GF-D8 (cell line): ENCODE measurements around the gene TMEM9B.

Experiments used
- DNase-seq: peaks from one replicate; lab custom pipeline; 2025; lab: John Stamatoyannopoulos, UW

Gene TMEM9B

GRCh38 chr11:8928981-8929615 is 35.1 kb downstream of the TMEM9B start:
- DNase-seq: no peak

- no peak for DNase-seq
Observed at GRCh38 chr11:8928205-8928604, 36.0 kb downstream of the TMEM9B start.

GRCh38 chr11:8927233-8927632 is 37.0 kb downstream of the TMEM9B start:
- DNase-seq: no peak

- DNase-seq: no peak
Observed at GRCh38 chr11:8926236-8926635, 38.0 kb downstream of the TMEM9B start.

GRCh38 chr11:8925711-8926110 is 38.5 kb downstream of the TMEM9B start:
- DNase-seq: no peak

DNA sequence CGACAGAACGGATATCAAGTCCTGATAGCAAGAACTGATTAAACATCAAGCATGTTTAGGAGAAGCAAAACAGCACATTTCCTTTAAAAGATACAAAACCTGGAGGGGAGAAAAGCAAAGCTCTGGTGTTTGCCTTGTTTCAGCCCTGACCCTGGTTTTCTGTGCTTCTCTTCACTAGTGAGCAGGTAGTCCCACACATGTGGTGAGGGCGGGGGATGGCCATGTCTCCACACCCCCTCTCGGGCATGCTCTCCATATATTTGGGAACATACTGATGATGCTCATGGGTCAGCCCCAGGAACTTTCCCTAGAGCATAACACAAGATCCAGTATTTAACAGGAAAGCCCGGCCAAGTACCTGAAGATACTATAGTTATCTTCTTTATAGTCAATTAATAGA is 41.6 kb downstream of the TMEM9B start:
- DNase-seq: no peak

GRCh38 chr11:8917157-8917825 is 47.0 kb downstream of the TMEM9B start:
- DNase-seq: no peak

DNA sequence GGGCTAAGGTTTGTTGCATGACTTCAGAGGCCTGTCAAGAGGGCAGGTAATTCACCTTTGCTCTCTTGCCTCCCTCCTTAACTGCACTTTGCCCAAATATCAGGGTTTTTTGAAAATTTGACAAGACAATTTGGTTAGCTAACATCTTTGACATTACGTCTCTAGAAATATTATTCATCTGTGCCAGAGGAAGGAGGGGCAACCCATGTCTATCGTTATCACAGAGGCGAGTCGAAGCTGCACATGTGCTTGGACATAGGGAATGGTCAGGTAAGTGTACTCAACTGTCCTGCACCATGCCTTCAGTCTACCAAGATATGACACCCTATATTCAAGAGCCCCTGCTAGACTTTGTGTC is 49.6 kb downstream of the TMEM9B start:
- DNase-seq: no peak

GRCh38 chr11:8913961-8914660 is 50.1 kb downstream of the TMEM9B start:
- peak; percentile 3 for DNase-seq

- peak; percentile 60 for DNase-seq
Observed at GRCh38 chr11:8911029-8911823, 53.0 kb downstream of the TMEM9B start, which contains the start of gene AKIP1. Gene AKIP1, plus strand, starts transcription at chr11:8911189. Its CDS starts 261 bp downstream, at chr11:8911450.

DNA sequence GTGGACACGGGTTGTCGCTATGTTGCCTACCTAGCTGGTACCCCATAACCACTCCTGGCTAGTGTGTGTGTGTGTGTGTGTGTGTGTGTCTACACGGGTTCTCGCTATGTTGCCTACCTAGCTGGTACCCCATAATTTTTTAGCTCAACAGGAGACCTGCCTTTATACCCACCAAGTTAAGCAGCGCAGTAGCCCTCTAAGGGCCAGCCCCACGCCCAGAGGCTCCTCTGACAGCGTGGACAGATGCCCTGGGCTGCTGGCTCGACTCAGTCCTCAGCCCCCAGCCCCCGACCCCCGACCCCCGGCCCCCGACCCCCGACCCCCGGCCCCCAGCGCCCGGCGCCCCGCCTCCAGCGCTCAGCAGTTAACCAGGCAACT is 53.6 kb downstream of the TMEM9B start:
- DNase-seq: no peak

GRCh38 chr11:8908099-8908498 is 56.1 kb downstream of the TMEM9B start:
- DNase-seq: no peak

- DNase-seq: no peak
Observed at GRCh38 chr11:8907116-8907515, 57.1 kb downstream of the TMEM9B start.

- no peak for DNase-seq
Observed at GRCh38 chr11:8905528-8906165, 58.6 kb downstream of the TMEM9B start.

DNA sequence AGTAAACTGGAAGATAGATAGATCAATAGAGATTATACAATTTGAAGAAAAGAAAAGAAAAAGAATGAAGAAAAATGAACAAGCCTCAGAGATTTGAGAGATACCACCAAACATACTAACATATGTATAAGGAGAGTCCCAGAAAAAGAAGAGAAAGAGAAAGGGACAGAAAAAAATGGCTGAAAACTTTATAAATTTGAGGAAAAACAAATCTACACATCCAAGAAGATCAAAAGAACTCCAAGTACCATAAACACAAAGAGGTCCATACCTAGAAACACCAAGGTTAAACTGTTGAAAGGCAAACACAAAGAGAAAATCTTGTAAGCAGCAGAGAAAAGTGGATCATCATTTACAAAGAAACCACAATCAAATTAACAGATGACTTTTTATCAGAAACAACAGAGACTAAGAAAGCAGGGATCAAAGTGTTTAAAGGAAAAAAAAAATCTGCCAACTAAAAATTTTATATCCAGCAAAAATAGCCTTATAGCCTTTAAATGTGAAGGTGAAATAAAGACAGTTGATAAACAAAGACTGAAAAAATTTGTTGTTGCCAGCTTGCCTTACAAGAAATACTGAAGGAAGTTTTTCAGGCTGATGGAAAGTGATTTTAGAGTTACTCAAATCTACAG is 65.0 kb downstream of the TMEM9B start:
- no peak for DNase-seq
